Measurements from ENCODE around the gene BACH2.

The BACH2 gene

DNA sequence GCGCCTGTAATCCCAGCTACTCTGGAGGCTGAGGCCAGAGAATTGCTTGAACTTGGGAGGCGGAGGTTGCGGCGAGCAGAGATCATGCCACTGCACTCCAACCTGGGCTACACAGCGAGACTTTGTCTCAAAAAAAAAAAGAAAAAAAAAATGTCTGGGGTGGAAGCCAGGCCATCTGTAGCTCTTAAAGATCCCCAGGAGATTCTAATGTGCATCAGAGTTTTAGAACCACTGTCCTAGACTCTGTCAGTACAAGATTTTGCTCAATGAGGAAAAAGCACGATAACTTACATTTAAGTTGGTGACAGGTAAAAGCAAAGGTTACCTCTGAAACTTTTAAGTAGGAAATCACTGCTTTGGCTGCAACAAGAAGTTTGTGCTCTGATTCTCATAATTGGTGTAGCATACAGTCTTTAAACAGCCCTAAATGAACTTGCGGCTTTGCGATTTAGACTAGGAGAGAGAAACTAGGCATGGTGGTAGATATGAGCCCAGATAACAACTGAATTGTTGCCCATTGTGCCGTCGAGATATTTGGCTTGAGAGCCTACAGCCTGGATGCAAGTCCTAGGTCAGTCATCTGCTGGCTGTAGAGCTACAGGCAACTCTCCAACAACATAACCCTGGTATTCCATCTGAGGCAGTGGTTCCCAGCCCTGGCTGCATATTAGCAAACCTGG lies 67.2 kb downstream of the BACH2 start:
- Histone ChIP-seq H3K4me2 (ENCODE audit: low read length) (no peak overlapping the region), H3K4me3 (ENCODE audit: low read depth, low read length) (no peak overlapping the region), H3K9me3 (ENCODE audit: control insufficient read depth, low read length) (no peaks in the 10 kb centered on the region), H3K79me2 (no peaks in the 10 kb centered on the region), H3K27ac (no peak overlapping the region), H2AFZ (no peak overlapping the region), H3K9ac (no peak overlapping the region), H3K4me1 (peaks cover 18% of the 10 kb centered on the region), H3K36me3 (ENCODE audit: control insufficient read depth, insufficient read depth, low read length) (no peaks in the 10 kb centered on the region), H3K27me3 (ENCODE audit: control insufficient read depth, insufficient read depth, low read length) (no peaks in the 10 kb centered on the region)
- TF ChIP-seq, protein P1, sequence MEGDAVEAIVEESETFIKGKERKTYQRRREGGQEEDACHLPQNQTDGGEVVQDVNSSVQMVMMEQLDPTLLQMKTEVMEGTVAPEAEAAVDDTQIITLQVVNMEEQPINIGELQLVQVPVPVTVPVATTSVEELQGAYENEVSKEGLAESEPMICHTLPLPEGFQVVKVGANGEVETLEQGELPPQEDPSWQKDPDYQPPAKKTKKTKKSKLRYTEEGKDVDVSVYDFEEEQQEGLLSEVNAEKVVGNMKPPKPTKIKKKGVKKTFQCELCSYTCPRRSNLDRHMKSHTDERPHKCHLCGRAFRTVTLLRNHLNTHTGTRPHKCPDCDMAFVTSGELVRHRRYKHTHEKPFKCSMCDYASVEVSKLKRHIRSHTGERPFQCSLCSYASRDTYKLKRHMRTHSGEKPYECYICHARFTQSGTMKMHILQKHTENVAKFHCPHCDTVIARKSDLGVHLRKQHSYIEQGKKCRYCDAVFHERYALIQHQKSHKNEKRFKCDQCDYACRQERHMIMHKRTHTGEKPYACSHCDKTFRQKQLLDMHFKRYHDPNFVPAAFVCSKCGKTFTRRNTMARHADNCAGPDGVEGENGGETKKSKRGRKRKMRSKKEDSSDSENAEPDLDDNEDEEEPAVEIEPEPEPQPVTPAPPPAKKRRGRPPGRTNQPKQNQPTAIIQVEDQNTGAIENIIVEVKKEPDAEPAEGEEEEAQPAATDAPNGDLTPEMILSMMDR (IDR thresholded peaks at IDR 0.05), result no peak

DNA sequence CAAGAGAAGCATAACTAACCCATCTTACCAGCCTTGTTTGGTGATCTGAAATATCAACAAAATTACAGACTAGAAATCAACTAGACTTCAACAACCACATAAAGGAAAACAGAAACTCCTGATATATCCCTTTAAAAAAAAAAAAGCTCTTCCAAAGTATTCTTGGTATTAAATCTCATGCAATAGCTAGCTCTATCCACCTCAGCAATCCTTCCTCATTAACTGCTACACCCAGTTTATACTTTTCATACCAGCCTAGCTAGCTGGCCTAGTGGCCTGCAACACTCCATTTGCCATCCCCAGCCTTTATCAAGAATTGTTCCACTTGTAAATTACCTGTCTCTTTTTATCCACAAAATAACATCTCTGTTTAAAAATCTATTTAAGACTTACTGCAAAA lies 69.0 kb downstream of the BACH2 start:
- H2AFZ ChIP-seq, result no peak overlapping the region
- H3K4me3 ChIP-seq (ENCODE audit: low read depth, low read length), result no peak overlapping the region
- H3K9ac ChIP-seq, result no peak overlapping the region
- H3K27me3 ChIP-seq (ENCODE audit: control insufficient read depth, insufficient read depth, low read length), result no peaks in the 10 kb centered on the region
- H3K4me1 ChIP-seq, result peaks cover 15% of the 10 kb centered on the region
- H3K9me3 ChIP-seq (ENCODE audit: control insufficient read depth, low read length), result no peaks in the 10 kb centered on the region
- TF ChIP-seq, protein P1 (IDR thresholded peaks at IDR 0.05), result no peak
- no peak overlapping the region for H3K27ac ChIP-seq
- no peaks in the 10 kb centered on the region for H3K36me3 ChIP-seq (ENCODE audit: control insufficient read depth, insufficient read depth, low read length)
- H3K79me2 ChIP-seq, result no peaks in the 10 kb centered on the region
- no peak overlapping the region for H3K4me2 ChIP-seq (ENCODE audit: low read length)

DNA sequence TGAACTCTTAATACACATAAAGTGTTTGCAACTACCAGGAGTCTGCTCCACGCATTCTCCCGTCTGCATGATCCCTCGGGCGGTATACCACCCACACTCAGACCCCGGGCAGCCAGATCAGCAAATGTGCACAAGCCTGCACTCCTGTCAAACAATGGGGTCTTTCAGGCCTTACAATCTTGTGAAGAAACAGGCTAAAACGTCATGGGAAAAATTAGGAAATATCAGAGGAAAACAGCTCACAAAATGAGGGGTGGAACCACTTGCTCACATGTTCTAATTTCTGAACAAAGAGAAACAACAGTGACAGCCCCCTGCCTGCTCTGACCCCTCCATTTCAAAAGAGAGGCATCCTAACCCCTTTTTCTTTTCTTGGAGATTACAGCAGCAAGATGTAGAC lies 69.4 kb downstream of the BACH2 start:
- Histone ChIP-seq H3K79me2 (no peaks in the 10 kb centered on the region), H3K36me3 (ENCODE audit: control insufficient read depth, insufficient read depth, low read length) (no peaks in the 10 kb centered on the region), H3K9me3 (ENCODE audit: control insufficient read depth, low read length) (no peaks in the 10 kb centered on the region), H3K4me2 (ENCODE audit: low read length) (no peak overlapping the region), H3K27me3 (ENCODE audit: control insufficient read depth, insufficient read depth, low read length) (no peaks in the 10 kb centered on the region), H3K9ac (no peak overlapping the region), H2AFZ (no peak overlapping the region), H3K4me1 (peaks cover 15% of the 10 kb centered on the region), H3K27ac (no peak overlapping the region), H3K4me3 (ENCODE audit: low read depth, low read length) (no peak overlapping the region)
- TF ChIP-seq, protein P1 (IDR thresholded peaks at IDR 0.05), result no peak

DNA sequence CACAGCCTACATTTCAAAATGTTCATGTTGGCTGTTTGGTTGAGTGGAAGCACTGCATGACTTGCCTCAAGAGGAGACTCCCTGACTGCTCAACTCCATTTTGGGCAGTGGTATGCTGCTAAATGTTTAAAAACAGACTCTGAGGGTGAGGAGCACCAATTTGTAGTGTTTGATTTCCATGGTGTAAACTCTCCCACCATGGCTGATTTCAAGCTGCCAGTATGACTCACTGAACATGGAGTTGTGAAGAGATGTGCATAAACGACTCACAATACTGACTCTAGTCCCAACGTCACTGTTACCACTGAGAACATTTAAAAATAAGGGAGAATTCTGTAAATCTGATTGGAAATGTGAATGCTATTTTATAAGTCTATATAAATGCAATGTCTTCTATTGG lies 70.4 kb downstream of the BACH2 start:
- Histone ChIP-seq H3K9me3 (ENCODE audit: control insufficient read depth, low read length) (no peaks in the 10 kb centered on the region), H3K36me3 (ENCODE audit: control insufficient read depth, insufficient read depth, low read length) (no peaks in the 10 kb centered on the region), H3K27ac (no peak overlapping the region), H3K79me2 (no peaks in the 10 kb centered on the region), H3K4me2 (ENCODE audit: low read length) (no peak overlapping the region), H2AFZ (no peak overlapping the region), H3K27me3 (ENCODE audit: control insufficient read depth, insufficient read depth, low read length) (no peaks in the 10 kb centered on the region), H3K4me3 (ENCODE audit: low read depth, low read length) (no peak overlapping the region), H3K9ac (no peak overlapping the region), H3K4me1 (peaks cover 7% of the 10 kb centered on the region)
- TF ChIP-seq, protein P1 (IDR thresholded peaks at IDR 0.05), result no peak

DNA sequence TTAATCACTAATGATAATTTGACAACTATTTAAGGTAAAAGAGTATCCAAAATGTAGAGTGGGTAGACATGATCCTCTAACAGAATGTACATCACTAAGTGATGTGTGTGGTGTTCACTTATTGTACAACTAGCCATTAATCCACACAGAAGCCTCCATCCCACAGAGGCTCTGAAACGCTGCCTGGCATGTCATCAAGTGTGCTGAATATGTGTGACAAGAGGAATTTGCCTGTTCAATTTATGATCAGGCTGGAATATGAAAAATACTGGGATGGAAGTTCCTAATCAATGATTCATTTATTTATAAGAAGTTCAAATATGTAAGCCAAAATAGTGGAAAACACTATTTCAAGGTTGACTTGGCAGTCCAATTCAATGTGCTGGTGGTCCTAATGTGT lies 72.4 kb downstream of the BACH2 start:
- Histone ChIP-seq H3K27ac (no peak overlapping the region), H3K4me1 (peaks cover 17% of the 10 kb centered on the region), H3K9me3 (ENCODE audit: control insufficient read depth, low read length) (no peaks in the 10 kb centered on the region), H3K4me3 (ENCODE audit: low read depth, low read length) (no peak overlapping the region), H3K4me2 (ENCODE audit: low read length) (no peak overlapping the region), H2AFZ (no peak overlapping the region), H3K9ac (no peak overlapping the region), H3K79me2 (no peaks in the 10 kb centered on the region), H3K27me3 (ENCODE audit: control insufficient read depth, insufficient read depth, low read length) (no peaks in the 10 kb centered on the region), H3K36me3 (ENCODE audit: control insufficient read depth, insufficient read depth, low read length) (no peaks in the 10 kb centered on the region)
- TF ChIP-seq, protein P1 (IDR thresholded peaks at IDR 0.05), result no peak

All from parathyroid adenoma (tissue), 2 donors.